ENCODE results near the gene SLC34A1.
"Not testable (repeated sequence)": the region's sequence is repeated elsewhere in the genome, so short reads cannot be mapped to it uniquely, and the experiment has no call there.

SLC34A1 gene

DNA sequence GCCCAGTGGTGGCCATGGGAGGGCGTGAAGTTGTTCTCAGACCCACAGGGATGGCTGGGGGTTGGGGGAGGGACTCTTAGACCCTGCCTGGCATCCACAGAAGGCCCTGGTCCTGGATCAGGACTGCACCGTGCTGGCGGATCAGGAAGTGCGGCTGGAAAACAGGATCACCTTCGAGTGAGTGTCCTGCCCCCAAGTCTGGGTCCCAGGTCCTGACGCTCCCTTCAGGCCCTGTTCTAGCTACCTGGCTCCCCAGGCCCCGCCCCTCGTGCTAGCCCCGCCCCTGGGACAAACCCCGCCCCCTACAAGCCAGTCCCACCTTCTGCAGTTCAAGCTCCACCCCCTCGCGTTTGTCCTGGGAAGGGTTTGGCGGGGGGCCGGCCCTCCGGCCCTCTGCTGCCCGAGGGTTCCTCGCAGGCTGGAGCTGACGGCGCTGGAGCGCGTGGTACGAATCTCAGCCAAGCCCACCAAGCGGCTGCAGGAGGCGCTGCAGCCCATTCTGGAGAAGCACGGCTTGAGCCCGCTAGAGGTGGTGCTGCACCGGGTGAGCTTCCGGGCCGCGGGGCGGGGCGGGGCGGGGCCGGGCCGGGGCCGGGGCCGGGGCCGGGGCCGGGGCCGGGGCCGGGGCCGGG, 13.6 kb upstream of the SLC34A1 start:
- FAIRE-seq, result no peak

DNA sequence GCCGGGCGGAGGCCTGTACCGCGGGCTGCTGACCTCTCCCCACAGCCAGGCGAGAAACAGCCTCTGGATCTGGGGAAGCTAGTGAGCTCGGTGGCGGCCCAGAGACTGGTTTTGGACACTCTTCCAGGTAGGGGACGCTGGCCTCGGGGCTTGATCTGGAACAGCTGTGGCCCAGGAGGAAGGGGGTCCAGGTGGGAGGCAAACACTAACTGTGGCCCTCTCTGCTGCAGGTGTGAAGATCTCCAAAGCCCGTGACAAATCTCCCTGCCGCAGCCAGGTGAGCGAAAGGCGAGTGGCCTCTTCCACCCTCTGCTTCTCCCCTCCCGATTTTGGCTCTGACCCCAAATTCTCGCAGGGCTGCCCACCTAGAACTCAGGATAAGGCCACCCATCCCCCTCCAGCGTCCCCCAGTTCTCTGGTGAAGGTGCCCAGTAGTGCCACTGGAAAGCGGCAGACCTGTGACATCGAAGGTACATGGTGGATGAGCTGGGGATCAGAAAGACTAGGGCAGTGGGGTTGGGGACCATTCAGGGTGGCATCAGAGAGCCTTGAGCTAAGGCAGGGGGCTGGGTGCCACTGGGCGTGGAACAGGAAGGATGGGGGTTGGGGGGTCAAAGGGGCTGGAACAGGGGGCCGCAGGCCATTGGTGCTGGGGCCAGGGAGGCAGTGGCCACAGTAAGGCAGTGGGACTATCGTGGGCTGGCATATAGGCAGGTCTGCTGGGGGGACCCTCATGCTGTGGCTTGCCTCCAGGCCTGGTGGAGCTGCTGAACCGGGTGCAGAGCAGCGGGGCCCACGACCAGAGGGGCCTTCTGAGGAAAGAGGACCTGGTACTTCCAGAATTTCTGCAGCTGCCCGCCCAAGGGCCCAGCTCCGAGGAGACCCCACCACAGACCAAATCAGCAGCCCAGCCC, 12.9 kb upstream of the SLC34A1 start:
- no peak for FAIRE-seq

DNA sequence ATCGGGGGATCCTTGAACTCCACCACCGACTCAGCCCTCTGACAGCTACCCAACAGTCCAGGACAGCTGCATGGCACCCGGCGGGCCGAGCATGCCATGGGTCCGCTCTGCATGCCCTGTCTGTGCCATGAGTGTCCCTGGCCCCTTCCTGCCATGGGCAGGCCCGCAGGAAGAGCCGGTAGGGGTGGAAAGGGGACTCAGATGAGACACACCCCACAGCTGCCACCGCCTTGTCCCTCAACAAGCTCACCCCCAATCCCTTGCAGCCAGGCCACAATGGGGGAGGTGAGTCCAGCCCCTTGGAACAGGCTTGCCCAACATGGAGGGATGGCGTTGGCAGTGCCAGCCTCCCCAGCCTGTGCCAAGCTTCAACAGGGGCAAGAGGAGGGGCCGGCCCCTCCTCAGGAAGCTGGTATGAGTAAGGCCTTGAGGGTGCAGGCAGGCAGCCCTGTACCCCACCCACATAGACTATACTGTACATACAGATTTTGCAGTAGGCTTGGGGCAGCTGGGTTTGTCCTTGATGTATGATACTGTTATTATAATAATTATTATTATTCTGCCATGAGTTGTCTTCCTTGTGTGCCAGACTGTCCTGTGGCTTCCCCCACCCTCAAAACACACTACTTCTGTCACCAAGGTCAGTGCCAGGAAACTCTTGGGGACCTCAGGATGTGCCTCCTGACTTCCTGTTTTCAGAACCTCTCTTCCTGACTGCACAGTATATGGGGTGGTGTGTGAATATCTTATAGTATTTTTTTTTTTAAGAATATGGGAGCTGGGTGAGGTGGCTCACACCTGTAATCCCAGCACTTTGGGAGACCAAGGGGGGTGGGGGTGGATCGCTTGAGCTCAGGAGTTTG, 12.0 kb upstream of the SLC34A1 start:
- no peak for FAIRE-seq

DNA sequence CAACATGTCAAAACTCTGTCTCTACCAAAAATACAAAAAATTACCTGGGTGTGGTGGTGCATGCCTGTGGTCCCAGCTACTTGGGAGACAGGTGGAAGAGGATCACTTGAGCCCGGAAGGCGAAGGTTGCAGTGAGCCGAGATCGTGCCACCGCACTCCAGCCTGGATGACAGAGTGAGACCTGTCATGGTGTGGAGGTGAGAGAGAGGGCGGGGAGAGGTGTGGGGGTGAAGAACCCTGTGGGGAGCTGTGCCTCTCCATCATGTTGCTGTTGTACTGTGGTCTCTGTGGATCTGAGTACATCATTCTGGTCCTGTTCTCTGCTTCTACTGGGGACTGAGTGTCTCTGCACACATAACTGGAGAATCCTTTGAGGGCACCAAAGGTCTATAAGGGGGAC, 11.3 kb upstream of the SLC34A1 start:
- no peak for FAIRE-seq

DNA sequence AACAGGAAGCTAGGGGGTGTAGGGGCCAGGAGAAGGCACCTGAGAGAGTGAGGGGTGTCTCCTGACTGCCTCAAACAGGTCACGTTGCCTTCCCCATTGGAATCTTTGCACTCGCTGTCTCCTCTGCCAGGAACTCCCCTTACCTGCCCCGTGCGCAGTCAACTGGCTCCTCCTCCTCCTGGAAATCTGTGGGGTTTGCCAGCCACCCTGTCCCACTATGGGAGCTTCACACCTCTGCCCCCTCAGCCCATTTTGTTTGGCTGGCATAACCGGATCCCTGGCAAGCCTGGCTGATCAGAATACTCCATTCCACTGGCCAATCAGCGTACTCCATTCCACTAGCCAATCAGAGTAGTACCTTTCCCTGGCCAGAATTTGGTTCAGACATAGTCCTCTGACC, 10.4 kb upstream of the SLC34A1 start:
- FAIRE-seq, result no peak

DNA sequence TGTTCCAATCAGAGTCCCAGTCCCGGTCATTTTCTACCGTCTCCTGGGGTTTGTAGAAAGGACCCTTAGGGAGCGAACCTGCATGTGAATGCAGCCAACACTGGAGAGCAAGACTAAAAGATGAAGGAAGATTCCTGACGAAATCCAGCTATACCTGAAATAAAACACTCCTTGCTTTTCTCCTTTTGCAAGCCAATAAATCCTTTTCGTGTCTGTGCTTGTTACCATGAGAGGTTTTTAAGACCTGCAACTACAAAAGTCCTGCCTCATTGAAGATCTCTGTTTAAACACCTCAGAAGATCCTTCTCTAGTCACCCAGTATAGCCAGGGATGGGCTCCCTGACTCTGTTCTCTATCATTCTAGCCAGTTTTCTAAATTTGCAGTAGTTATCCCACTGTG, 10.0 kb upstream of the SLC34A1 start:
- no peak for FAIRE-seq

DNA sequence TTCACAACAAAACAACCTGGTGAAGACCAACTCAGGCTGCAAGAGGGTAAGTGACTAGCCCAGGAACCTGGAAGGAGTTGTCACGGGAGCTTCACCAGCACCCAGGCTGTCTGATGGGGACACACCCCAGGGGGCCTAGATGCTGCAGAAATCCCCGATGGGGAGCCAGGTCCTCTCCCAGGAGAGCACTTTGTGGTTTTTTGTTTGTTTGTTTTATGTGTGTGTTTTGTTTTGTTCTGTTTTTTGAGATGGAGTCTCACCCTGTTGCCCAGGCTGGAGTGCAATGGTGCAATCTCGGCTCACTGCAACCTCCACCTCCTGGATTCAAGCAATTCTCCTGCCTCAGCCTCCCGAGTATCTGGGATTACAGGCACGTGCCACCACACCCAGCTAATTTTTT, 8.7 kb upstream of the SLC34A1 start:
- not testable (repeated sequence) for FAIRE-seq

DNA sequence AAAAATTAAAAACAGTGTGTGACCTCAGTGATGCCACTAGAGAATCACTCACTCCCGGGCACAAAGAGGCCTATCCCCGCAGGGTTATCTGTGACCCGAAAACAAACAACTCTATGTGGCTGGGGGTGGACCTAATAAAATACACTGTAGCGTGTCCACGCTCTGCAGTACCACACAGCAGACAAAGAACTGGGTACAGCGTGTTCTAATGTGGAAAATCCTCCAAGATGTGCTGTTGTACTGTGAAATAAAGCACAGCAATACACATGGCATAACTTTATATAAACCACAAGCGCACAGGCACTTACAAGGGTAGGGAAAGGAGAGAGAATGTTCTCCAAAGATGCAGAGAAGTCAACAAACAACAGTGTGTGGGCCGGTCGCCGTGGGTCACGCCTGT, 8.1 kb upstream of the SLC34A1 start:
- FAIRE-seq, result no peak

DNA sequence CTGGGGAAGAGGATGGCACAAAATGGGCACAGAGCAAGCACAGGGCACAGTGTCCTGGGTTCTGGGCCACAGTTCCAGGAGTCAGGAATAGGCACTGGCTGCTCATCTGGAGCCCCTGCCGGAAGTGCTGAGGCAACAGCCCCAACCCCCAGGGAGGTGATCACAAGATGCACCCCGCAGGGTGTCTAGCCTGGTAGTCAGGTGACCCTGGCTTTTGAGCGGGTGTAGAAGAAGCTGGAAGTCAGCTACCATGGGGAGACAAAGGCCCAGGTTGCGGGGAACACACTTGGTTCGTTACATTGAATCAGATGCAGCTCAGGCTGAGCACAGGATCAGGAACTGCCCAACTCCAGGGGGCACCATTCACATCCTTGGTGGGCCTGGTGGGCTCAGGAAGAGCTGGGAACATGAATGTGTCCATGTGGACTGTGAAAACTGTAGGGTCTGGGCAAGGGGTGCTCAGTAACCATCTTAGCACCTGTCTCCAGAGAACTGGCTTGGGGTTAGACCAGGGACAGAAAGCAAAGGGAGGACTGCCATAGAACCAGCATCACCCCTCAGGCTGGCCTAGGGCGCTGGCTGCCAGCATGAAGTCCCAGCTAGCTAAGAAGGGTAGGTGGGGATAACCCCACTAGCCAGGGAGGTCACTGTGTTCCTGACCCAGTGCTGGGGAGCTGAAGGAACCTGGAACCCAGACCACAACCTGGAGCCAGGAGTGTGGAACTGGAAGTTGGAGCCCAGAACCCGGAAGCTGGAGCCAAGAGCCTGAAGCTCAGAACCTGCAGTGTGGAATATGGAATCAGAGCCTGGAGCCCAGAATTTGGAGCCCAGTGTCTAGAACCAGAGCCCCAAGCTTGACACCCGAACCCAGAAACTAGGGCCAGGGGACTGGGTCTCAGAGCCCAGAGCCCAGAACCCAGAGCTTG, 6.1 kb upstream of the SLC34A1 start:
- FAIRE-seq, result no peak

DNA sequence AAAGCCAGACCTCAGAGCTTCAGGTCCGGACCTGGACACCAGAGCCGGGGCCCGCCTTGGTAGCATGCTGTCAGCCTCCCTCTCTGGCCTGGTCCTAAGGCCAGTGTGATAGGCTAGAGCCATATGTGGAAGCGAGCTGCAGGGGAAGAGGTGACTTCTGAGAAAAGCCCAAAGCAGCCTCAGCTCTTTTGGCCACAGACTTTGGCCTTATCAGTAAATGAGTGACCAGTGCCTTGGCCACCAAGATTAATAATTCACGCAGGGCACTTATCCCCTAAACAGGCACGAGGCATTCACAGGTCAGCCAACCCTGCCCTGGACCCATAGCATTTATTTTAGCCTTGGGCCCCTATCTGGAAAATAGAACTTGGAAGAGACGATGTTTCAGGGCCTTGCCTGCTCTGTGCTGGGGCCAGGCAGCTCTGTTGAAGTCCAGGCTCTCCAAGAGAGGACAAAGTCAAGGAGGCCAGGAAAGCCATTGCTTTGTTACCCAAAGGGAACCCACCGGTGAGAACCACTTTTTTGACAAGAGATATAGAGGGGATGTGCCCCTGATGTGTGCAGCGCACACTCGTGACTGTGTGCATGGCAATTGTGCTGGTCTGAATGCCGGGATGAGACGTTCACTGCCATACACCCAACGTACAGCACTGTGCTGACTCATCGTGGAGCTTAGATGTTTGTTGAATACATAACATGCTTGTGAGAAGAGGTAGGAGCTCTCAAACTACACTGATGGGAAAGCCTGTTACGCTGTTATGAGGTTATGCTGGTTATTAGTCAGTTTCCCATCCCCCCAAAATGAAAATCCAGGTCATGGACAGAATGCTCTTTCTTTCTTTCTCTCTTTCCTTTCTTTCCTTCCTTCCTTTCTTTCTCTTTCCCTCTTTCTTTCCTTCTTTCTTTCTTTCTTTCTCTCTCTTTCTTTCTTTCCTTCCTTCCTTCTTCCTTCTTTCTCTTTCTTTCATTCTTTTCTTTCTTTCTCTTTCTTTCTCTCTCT, 5.0 kb upstream of the SLC34A1 start:
- FAIRE-seq, result no peak

DNA sequence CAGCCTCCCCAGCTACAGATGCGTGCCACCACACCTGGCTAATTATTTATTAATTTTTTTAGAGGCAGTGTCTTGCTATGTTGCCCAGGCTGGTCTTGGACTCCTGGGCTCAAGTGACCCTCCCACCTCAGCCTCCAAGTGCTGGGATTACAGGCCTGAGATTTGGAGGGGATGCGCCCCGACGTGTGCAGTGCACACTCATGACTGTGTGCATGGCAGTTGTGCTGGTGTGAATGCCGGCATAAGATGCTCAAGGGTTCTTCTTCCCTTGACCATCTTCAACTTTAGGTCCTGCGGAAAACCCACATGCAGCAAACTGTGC, 3.5 kb upstream of the SLC34A1 start:
- FAIRE-seq, result no peak

DNA sequence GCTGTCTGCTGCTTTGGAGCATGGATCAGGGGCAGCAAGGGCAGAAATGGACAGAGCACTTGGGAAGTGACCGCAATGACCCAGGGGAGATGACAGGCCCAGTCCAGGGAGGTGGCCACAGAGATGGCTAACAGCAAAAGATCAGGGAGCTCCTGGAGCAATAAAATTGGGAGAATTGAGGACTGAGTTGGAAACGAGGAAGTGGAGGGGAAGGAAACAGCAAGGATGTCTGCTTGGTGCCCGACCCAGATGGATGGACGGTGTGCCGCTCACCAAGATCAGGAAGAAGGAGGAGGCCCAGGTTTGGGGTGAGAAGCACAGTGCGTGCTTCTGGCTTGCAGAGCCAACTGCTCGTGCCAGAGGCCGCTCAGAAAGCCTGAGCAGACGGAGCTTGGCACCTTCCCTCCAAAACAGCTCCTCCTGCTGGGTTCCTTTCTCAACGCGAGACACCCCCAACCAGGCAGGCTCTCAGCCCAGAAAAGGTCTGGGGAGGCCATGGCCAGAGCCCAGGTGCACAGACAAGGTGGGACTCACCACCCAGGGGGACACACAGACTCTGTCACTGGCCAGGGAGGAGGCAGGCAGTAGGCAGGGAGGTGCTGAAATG, 1.7 kb upstream of the SLC34A1 start:
- no peak for FAIRE-seq

DNA sequence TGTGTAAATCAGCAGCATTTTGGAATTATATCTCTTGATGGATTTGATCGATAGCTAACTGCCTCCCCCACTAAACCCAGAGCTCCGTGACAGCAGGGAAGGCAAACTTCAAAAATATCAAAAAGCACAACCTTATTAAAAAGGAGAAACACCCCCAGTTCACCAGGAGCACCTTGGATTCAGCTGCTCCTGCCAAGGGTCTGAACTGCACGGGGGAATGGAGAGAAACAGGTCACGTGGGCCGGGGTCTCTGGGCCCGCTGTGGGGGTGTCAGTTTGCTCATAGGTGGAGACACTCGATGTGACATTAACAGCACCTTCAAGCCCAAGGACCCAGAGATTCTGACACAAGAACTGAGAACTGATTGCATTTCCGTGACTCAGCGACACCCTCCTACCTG, 1.1 kb upstream of the SLC34A1 start:
- no peak for FAIRE-seq

DNA sequence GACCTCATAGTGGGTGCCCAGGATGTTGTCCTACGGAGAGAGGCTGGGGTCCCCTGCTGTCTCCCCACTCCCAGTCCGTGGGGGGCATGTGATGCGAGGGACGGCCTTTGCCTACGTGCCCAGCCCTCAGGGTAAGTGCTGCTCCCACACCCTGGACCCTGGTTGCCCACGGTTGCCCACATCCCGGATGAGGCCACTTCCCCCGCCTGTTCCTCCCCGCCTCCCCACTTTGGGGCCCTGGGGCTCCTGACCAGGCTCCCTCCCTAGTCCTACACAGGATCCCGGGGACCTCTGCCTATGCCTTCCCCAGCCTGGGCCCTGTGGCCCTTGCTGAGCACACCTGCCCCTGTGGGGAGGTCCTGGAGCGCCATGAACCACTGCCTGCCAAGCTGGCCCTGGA, 1.5 kb downstream of the SLC34A1 start:
- no peak for FAIRE-seq

DNA sequence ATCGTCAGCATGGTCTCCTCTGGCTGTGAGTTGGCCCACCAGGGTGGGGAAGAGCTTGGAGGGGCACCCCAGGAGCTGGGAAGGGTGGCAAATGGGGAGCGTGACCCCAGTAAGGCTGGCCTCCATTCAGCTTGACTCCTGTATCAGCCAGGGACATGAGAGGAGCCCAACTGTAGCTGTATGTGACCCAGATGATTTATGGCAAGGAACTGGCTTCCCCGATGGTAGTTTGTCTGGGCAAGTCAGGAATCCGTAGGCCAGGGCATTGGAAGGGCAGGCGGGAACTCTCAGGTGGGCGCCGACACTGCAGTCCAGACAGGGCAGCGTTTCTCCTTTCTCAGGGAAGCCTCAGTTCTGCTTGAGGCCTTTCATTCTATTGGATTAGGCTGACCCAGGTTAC, 2.3 kb downstream of the SLC34A1 start:
- FAIRE-seq, result no peak

DNA sequence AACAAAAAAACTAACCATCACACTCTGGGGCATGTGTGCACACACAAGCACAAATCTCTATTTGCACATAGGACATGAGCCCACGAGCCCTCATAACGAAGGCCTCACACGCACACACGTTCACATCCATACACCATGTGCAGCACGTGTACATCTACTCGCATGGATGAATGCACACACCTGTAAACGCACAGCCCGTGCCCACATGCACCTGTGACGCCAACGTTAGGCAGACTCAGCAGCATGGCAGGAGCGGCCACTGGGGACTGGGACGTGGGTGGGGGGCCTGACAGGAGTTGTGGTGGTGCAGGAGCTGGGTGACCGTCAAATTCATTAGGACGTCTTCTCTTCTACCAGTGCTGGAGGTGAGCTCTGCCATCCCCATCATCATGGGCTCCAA, 3.2 kb downstream of the SLC34A1 start:
- FAIRE-seq, result no peak

DNA sequence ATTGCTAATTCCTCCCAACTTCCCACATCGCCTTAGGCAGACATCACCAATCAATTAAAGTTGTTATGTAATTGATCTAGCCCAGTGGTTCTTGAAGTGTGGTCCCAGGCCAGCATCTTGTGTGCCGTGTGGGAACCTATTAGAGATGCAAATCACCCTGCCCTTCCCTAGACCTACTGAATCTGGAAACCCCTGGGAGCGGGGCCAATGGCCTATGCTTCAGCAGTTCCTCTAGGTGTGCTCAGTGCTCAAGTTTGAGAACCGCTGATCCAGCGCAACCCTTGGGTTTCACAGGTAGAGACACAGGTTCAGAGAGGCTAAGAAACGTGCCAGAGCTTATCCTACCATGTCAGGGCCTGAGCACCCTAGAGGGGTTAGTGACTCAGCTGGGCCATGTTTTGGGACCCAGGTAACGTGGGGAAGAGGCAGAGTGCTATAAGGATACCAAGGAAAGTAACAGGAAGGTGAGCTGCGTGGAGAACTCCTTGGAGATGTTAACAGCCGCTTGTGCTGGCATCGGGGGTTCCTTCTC, 4.4 kb downstream of the SLC34A1 start:
- no peak for FAIRE-seq

DNA sequence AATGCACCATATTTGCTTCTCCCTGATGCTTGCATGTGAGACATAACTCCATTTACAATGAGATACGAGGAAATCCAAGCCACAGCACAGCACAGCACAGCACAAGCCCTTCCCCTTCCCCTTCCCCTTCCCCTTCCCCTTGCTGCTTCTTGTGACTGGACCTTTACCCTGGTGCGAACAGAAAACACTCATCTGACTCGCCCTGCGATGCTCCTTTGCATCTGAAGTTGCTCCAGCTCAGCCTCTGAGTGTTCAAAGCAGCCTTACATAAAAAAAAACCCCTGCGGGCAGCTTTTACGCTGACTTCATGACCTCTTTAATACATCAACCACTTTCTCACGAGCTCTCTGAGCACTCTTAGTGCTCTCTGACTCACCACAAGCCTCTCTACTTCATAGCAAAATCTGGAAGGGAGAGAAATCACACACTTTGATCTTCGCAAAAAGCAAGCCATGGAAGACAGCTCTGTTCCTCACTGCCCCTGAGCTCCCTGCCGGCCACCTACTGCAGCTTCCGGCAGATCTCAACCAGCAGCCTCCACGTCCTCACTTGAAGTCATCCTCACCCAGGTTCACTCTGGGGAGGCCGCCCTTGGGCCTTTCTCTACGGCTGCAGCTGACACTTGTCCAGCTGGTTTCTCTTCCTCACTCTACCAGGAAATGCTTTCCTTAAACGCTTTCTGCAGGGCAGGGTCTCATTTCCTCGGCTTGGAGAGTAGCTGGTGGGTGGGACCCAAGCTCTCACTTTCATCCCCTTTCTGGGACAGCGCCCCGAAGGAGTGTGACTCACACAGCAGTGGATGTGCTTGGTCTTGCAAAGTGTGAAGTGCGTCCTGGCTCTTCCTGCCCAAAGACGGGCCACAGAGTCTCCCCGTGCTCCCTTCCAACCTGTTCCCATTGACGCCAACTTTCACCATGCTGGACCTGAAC, 5.3 kb downstream of the SLC34A1 start:
- FAIRE-seq, result no peak

All from islet of Langerhans (tissue), 1 donor.